ENCODE results near the gene FAM98C. TPM values are rescaled to one million over a fixed set of nuclear protein-coding genes. Genes with fewer than 3 reads are reported as not detected.

The FAM98C gene
- total and polyA plus RNA-seq, 2 of the 13 experiments (the other 11 are each of a cell fraction or from before 2014, with no cell fraction given): 10.0 to 11.5 TPM

DNA sequence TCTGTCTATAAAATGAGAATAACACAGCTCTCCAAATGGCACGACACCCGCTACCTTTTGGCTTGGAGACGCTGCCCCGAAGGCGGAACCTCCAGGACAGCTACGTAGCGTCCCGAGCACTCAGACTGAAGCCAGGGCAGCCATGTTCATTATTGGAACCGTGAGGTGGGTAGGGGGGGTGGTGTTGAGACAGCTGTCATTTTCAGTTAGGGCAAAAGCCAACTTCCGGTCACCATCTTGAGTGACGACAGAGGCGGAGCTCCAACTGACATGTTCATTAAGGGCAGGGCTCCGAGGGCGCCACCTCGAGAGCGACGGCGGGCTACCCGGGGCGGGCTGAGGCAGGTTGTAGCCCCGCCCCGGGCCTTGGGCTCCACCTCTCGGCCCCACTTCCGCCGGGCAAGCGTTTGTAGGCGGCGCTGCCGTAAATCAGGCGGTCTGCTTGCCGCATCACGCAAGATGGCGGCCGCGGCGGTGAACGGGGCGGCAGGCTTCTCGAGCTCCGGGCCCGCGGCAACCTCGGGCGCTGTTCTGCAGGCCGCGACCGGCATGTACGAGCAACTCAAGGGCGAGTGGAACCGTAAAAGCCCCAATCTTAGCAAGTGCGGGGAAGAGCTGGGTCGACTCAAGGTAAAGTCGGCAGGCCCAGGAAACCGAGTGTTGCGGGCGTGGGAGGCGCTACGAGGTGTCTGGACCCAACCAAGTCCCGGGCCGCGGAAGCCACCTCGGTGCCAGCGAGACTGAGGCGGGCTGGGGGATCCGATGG, 28.4 kb upstream of the FAM98C start, which contains the start of gene PSMD8 (continued):
- TF ChIP-seq ZNF782 (CRISPR knock-in tag; IDR thresholded peaks at IDR 0.05; ENCODE audit: borderline replicate concordance) (peak; percentile 99), PHF8 (CRISPR knock-in tag; IDR thresholded peaks at IDR 0.05) (peak; percentile 100), CBFB (CRISPR knock-in tag; IDR thresholded peaks at IDR 0.05) (0 out of 2 replicates have a peak, but pooled peaks have one; percentile 57), SATB2 (CRISPR knock-in tag; IDR thresholded peaks at IDR 0.05) (no peak), ZNF205 (CRISPR knock-in tag; IDR thresholded peaks at IDR 0.05) (peak; percentile 67), ZNF235 (CRISPR knock-in tag; IDR thresholded peaks at IDR 0.05; ENCODE audit: borderline replicate concordance) (peak; percentile 75; the same call in 1 of the 2 replicates), ZFP41 (CRISPR knock-in tag; IDR thresholded peaks at IDR 0.05; ENCODE audit: borderline replicate concordance) (0 out of 2 replicates have a peak, but pooled peaks have one; percentile 20), SUZ12 (IDR thresholded peaks at IDR 0.05; ENCODE audit: low read depth, low read length) (no peak), AKAP8 (CRISPR knock-in tag; IDR thresholded peaks at IDR 0.05) (no peak), CREB1 (IDR thresholded peaks at IDR 0.05) (peak; percentile 92), CREB1 (CRISPR knock-in tag; IDR thresholded peaks at IDR 0.05) (peak; percentile 94), AKNA (CRISPR knock-in tag; IDR thresholded peaks at IDR 0.05; ENCODE audit: borderline replicate concordance) (no peak), ZNF343 (CRISPR knock-in tag; IDR thresholded peaks at IDR 0.05) (peak; percentile 92), ZFP36 (IDR thresholded peaks at IDR 0.05; ENCODE audit: borderline replicate concordance, low read depth, low read length, partially characterized antibody) (no peak), MTF2 (CRISPR knock-in tag; IDR thresholded peaks at IDR 0.05; ENCODE audit: borderline replicate concordance) (no peak), DMAP1 (CRISPR knock-in tag; IDR thresholded peaks at IDR 0.05) (peak; percentile 87), KMT2A (CRISPR knock-in tag; IDR thresholded peaks at IDR 0.05) (peak; percentile 79), HNRNPLL (IDR thresholded peaks at IDR 0.05; ENCODE audit: low read depth, low read length, poor library complexity, severe bottlenecking) (peak; percentile 91), NFYC (CRISPR knock-in tag; IDR thresholded peaks at IDR 0.05) (peak; percentile 48), ZNF570 (CRISPR knock-in tag; IDR thresholded peaks at IDR 0.05; ENCODE audit: borderline replicate concordance) (0 out of 2 replicates have a peak, but pooled peaks have one; percentile 57), SNAI1 (CRISPR knock-in tag; IDR thresholded peaks at IDR 0.05; ENCODE audit: borderline replicate concordance) (peak; percentile 86; the same call in 1 of the 2 replicates)
- TF ChIP-seq, protein P1, sequence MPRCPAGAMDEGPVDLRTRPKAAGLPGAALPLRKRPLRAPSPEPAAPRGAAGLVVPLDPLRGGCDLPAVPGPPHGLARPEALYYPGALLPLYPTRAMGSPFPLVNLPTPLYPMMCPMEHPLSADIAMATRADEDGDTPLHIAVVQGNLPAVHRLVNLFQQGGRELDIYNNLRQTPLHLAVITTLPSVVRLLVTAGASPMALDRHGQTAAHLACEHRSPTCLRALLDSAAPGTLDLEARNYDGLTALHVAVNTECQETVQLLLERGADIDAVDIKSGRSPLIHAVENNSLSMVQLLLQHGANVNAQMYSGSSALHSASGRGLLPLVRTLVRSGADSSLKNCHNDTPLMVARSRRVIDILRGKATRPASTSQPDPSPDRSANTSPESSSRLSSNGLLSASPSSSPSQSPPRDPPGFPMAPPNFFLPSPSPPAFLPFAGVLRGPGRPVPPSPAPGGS (CRISPR knock-in tag; IDR thresholded peaks at IDR 0.05): peak; percentile 59; the same call in 1 of the 2 replicates
- TF ChIP-seq, protein P2, sequence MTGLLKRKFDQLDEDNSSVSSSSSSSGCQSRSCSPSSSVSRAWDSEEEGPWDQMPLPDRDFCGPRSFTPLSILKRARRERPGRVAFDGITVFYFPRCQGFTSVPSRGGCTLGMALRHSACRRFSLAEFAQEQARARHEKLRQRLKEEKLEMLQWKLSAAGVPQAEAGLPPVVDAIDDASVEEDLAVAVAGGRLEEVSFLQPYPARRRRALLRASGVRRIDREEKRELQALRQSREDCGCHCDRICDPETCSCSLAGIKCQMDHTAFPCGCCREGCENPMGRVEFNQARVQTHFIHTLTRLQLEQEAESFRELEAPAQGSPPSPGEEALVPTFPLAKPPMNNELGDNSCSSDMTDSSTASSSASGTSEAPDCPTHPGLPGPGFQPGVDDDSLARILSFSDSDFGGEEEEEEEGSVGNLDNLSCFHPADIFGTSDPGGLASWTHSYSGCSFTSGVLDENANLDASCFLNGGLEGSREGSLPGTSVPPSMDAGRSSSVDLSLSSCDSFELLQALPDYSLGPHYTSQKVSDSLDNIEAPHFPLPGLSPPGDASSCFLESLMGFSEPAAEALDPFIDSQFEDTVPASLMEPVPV (CRISPR knock-in tag; IDR thresholded peaks at IDR 0.05): peak; percentile 94
